Transverse colon (tissue), 4 donors: ENCODE measurements around the gene NUP93. TPM values are rescaled to one million over a fixed set of nuclear protein-coding genes. Genes with fewer than 3 reads are reported as not detected.

Source experiments
- DNase-seq: peaks from one replicate; pipeline ENCODE4 v3.0.0-alpha.2; 2019
- H3K27ac ChIP-seq, 4 donors: fragments of 200-600 bp; sonication (generic); 2 replicates each; pipeline ENCODE4 v1.5.1; 2016 to 2018; ENCODE audit warnings: inconsistent platforms in 4 of 4
- H3K27me3 ChIP-seq: fragments of 200-600 bp; sonication (generic); 2 replicates; pipeline ENCODE4 v1.5.1; 2017; ENCODE audit warnings: inconsistent platforms
- H3K36me3 ChIP-seq, 4 donors: fragments of 200-600 bp; sonication (generic); 2 replicates each; pipeline ENCODE4 v1.5.1; 2017 to 2019; ENCODE audit warnings: inconsistent platforms in 4 of 4
- H3K4me1 ChIP-seq, 4 donors: fragments of 200-600 bp; sonication (generic); 2 replicates each; pipeline ENCODE4 v1.5.1; 2017 to 2020; ENCODE audit warnings: inconsistent platforms in 4 of 4
- H3K4me3 ChIP-seq, 4 donors: fragments of 200-600 bp; sonication (generic); 1 replicate in 1 of 4; 2 replicates in 3 of 4; pipeline versions ENCODE4 v1.5.1 to v1.6.1; 2017 to 2019; ENCODE audit warnings: inconsistent platforms in 4 of 4
- H3K9me3 ChIP-seq, 2 donors: fragments of 200-600 bp; sonication (generic); 2 replicates each; pipeline ENCODE4 v1.5.1; 2017 to 2019; ENCODE audit warnings: inconsistent platforms in 2 of 2
- CTCF ChIP-seq, 5 experiments: fragments of 200-600 bp in 3 of 5; fragments of 450-650 bp in 2 of 5; sonication (generic) in 3 of 5; IDR thresholded peaks; 1 replicate in 2 of 5; 2 replicates in 3 of 5; pipeline ENCODE4 v1.5.1; 2016 to 2017; ENCODE audit warnings: antibody characterized with exemption in 5 of 5, inconsistent platforms in 3 of 5, mild to moderate bottlenecking in 2 of 5, moderate library complexity in 1 of 5
- EP300 ChIP-seq: sonication (generic); formaldehyde crosslinking; IDR thresholded peaks from one replicate; pipeline ENCODE4 v1.6.1; 2017; ENCODE audit warnings: antibody characterized with exemption, low read depth
- POLR2A ChIP-seq: fragments of 450-650 bp; IDR thresholded peaks from one replicate; pipeline ENCODE4 v1.6.1; 2016; ENCODE audit warnings: antibody characterized with exemption, mild to moderate bottlenecking, moderate library complexity
- POLR2AphosphoS5 ChIP-seq, 3 donors: sonication (generic); formaldehyde crosslinking; IDR thresholded peaks; one replicate each; pipeline ENCODE4 v1.6.1; 2016; ENCODE audit warnings: antibody characterized with exemption in 3 of 3
- WGBS, 2 donors: methylation state at CpG; one replicate each; pipeline ENCODE4 v1.1.5; 2018; ENCODE audit warnings: low coverage in 1 of 2; 5-methylcytosine and 5-hydroxymethylcytosine counted together
- in situ Hi-C, 4 donors: fragments of 200-750 bp; cut with MboI; loops; one replicate each; pipeline versions ENCODE4 v1.15.0 to v1.15.1; 2017; ENCODE audit warnings: low sequenced_read_pairs in 3 of 4, low pct_ligation_motif_present in 1 of 4, low pct_unique_long_range_greater_than_20kb in 1 of 4
- intact Hi-C: fragments of 100-400 bp; cut with DNase I; formaldehyde crosslinking; loops from one replicate; pipeline ENCODE4 v1.15.1; 2023; ENCODE audit warnings: low total_unique reads
- total RNA-seq, 4 donors: library from RNA; depleted of rRNA; stranded (reverse); fragments of >200 nt; gene quantifications; one replicate each; pipeline ENCODE4 v1.1.0, GENCODE V29; 2016

The NUP93 gene
- total RNA-seq, 4 donors from 2014 or later: 8.6 to 42.4 (median 20.6) TPM

GRCh38 chr16:56787167-56787566 is 57.2 kb downstream of the NUP93 start:
- Histone ChIP-seq H3K9me3 (no peaks in the 10 kb centered on the region), H3K4me1 (no peaks in the 10 kb centered on the region), H3K27ac (no peak overlapping the region), H3K36me3 (no peaks in the 10 kb centered on the region), H3K4me3 (no peak overlapping the region), H3K27me3 (no peaks in the 10 kb centered on the region)
- in situ Hi-C loops: no loop called here
- DNase-seq: no peak
- 87 to 100% methylated on average over 1 to 6 of the region's 6 CpGs for WGBS, 2 donors
- intact Hi-C loops: no loop called here
- TF ChIP-seq POLR2AphosphoS5 (IDR thresholded peaks at IDR 0.05): no peak
- no peak for TF ChIP-seq CTCF (IDR thresholded peaks at IDR 0.05)
- TF ChIP-seq EP300: no peak
- TF ChIP-seq POLR2A: no peak

GRCh38 chr16:56788435-56788834 is 58.5 kb downstream of the NUP93 start:
- TF ChIP-seq POLR2A (no peak), EP300 (no peak), CTCF (IDR thresholded peaks at IDR 0.05) (no peak), POLR2AphosphoS5 (IDR thresholded peaks at IDR 0.05) (no peak)
- Histone ChIP-seq H3K27me3 (no peaks in the 10 kb centered on the region), H3K36me3 (no peaks in the 10 kb centered on the region), H3K4me3 (no peak overlapping the region), H3K4me1 (no peaks in the 10 kb centered on the region), H3K27ac (no peak overlapping the region), H3K9me3 (no peaks in the 10 kb centered on the region)
- intact Hi-C loops (no loop called here), in situ Hi-C loops (no loop called here)
- no peak for DNase-seq
- WGBS, 2 donors: 59 to 88% methylated on average over 2 to 4 of the region's 4 CpGs

- DNase-seq: peak; percentile 31
These were observed 59.4 kb downstream of the NUP93 start for GRCh38 chr16:56789360-56789759.

GRCh38 chr16:56792967-56793366 is 63.0 kb downstream of the NUP93 start:
- intact Hi-C loops: no loop called here
- Histone ChIP-seq H3K27ac (no peak overlapping the region), H3K9me3 (no peaks in the 10 kb centered on the region), H3K36me3 (no peaks in the 10 kb centered on the region), H3K27me3 (no peaks in the 10 kb centered on the region), H3K4me3 (no peak overlapping the region), H3K4me1 (no peaks in the 10 kb centered on the region)
- no peak for TF ChIP-seq POLR2AphosphoS5 (IDR thresholded peaks at IDR 0.05)
- no peak for TF ChIP-seq EP300
- TF ChIP-seq POLR2A: no peak
- no peak for TF ChIP-seq CTCF (IDR thresholded peaks at IDR 0.05)
- in situ Hi-C loops: no loop called here
- no peak for DNase-seq

More at GRCh38 chr16:56789360-56789759, 59.4 kb downstream of the NUP93 start:
- no peaks in the 10 kb centered on the region for H3K4me1 ChIP-seq
- no peaks in the 10 kb centered on the region for H3K27me3 ChIP-seq
- TF ChIP-seq POLR2A (no peak), CTCF (IDR thresholded peaks at IDR 0.05) (peak in 1 of 5 experiments; percentile 28), POLR2AphosphoS5 (IDR thresholded peaks at IDR 0.05) (no peak), EP300 (no peak)
- no peak overlapping the region for H3K4me3 ChIP-seq
- in situ Hi-C loops: no loop called here
- WGBS, 2 donors: 69% methylated on average over 5 of the region's 5 CpGs; no CpG with 5 or more reads in 1 of the 2 donors
- H3K36me3 ChIP-seq: no peaks in the 10 kb centered on the region
- H3K27ac ChIP-seq: no peak overlapping the region
- intact Hi-C loops: no loop called here
- H3K9me3 ChIP-seq: no peaks in the 10 kb centered on the region
